B cell (primary cell): ENCODE measurements around the gene NEUROD6. TPM values are rescaled to one million over a fixed set of nuclear protein-coding genes. Genes with fewer than 3 reads are reported as not detected.

Experiments
- ATAC-seq: fragments of 200-7000 bp; cut with Tn5 transposase; one replicate; pipeline ENCODE4 v1.10.0; 2021; ENCODE audit warnings: low read depth, mild to moderate bottlenecking, moderate number of reproducible peaks, moderate library complexity
- CTCF ChIA-PET: fragments of 350-600 bp; sonication (Branson Sonifier 250); formaldehyde crosslinking; loops from one replicate; lab custom pipeline; 2021; ENCODE audit warnings: antibody characterized with exemption, inconsistent platforms; lab: Charles Lee
- POLR2A ChIA-PET: fragments of 350-600 bp; sonication (Branson Sonifier 250); formaldehyde crosslinking; loops from one replicate; lab custom pipeline; 2021; ENCODE audit warnings: antibody characterized with exemption; lab: Charles Lee
- DNase-seq: peaks from one replicate; pipeline ENCODE4 v3.0.0; 2013
- H2AFZ ChIP-seq: 2 replicates; pipeline ENCODE4 v1.6.1; 2012; ENCODE audit warnings: mild to moderate bottlenecking, low read depth, low read length; ENCODE audit not compliant: insufficient read depth, poor library complexity, severe bottlenecking
- H3K27ac ChIP-seq, 2 donors: 1 replicate in 1 of 2; 2 replicates in 1 of 2; pipeline ENCODE4 v1.5.1; 2012 to 2013; ENCODE audit warnings: low read length in 2 of 2, mild to moderate bottlenecking in 2 of 2, moderate library complexity in 1 of 2
- H3K27me3 ChIP-seq, 4 experiments: fragments of 200-600 bp in 1 of 4; sonication (generic) in 1 of 4; replicated peaks in 1 of 4; 1 replicate in 2 of 4; 2 replicates in 2 of 4; pipeline versions ENCODE4 v1.6.1 to v1.7.0; 2013 to 2016; ENCODE audit warnings: low read length in 3 of 4, mild to moderate bottlenecking in 2 of 4, mixed read lengths in 1 of 4, moderate library complexity in 1 of 4; ENCODE audit not compliant: insufficient read depth in 4 of 4, control insufficient read depth in 3 of 4; ENCODE audit errors: control extremely low read depth in 1 of 4
- H3K36me3 ChIP-seq, 2 experiments: replicated peaks in 1 of 2; 1 replicate in 1 of 2; 2 replicates in 1 of 2; pipeline versions ENCODE4 v1.6.1 to v1.7.1; 2013; ENCODE audit warnings: low read length in 1 of 2; ENCODE audit not compliant: insufficient read depth in 2 of 2, control insufficient read depth in 1 of 2; ENCODE audit errors: control extremely low read depth in 1 of 2, extremely low read depth in 1 of 2
- H3K4me1 ChIP-seq, 2 donors: fragments of 200-600 bp in 1 of 2; sonication (generic) in 1 of 2; 1 replicate in 1 of 2; 2 replicates in 1 of 2; pipeline versions ENCODE4 v1.5.1 to v1.6.1; 2013 to 2017; ENCODE audit warnings: low read length in 2 of 2; ENCODE audit not compliant: control insufficient read depth in 2 of 2, insufficient read depth in 2 of 2
- H3K4me2 ChIP-seq: replicated peaks from 2 replicates; pipeline ENCODE3; 2012; ENCODE audit warnings: mild to moderate bottlenecking, low read depth, low read length; ENCODE audit not compliant: poor library complexity, severe bottlenecking
- H3K4me3 ChIP-seq, 5 experiments: fragments of 200-600 bp in 1 of 5; sonication (generic) in 1 of 5; 1 replicate in 3 of 5; 2 replicates in 2 of 5; pipeline versions ENCODE4 v1.5.1 to v1.7.0; 2011 to 2016; ENCODE audit warnings: low read length in 4 of 5, mild to moderate bottlenecking in 4 of 5, low read depth in 2 of 5, control low read depth in 1 of 5, moderate library complexity in 1 of 5; ENCODE audit not compliant: insufficient read depth in 1 of 5; ENCODE audit errors: control extremely low read depth in 1 of 5, extremely low read depth in 1 of 5
- H3K79me2 ChIP-seq: fragments of 200-600 bp; sonication (generic); one replicate; pipeline ENCODE4 v1.6.0; 2016; ENCODE audit warnings: low read length; ENCODE audit not compliant: control insufficient read depth, insufficient read depth
- H3K9ac ChIP-seq: fragments of 200-600 bp; sonication (generic); 2 replicates; pipeline ENCODE4 v1.6.1; 2017; ENCODE audit warnings: mild to moderate bottlenecking, low read length, moderate library complexity
- H3K9me3 ChIP-seq, 3 donors: one replicate each; pipeline versions ENCODE4 v1.6.1 to v1.7.1; 2013; ENCODE audit warnings: low read length in 2 of 3; ENCODE audit not compliant: control insufficient read depth in 2 of 3, insufficient read depth in 1 of 3; ENCODE audit errors: control extremely low read depth in 1 of 3
- H4K20me1 ChIP-seq: 2 replicates; pipeline ENCODE4 v1.6.0; 2012; ENCODE audit warnings: mild to moderate bottlenecking, low read length; ENCODE audit not compliant: insufficient read depth, control insufficient read depth, poor library complexity, severe bottlenecking
- H3K27ac Mint-ChIP-seq: one replicate; pipeline ENCODE4 v1.8.0; 2021; ENCODE audit warnings: mixed read lengths
- H3K27me3 Mint-ChIP-seq: one replicate; pipeline ENCODE4 v1.8.0; 2021; ENCODE audit warnings: mixed read lengths
- H3K4me1 Mint-ChIP-seq: one replicate; pipeline ENCODE4 v1.8.0; 2021; ENCODE audit warnings: mixed read lengths
- H3K4me3 Mint-ChIP-seq: one replicate; pipeline ENCODE4 v1.8.0; 2021; ENCODE audit warnings: mixed read lengths
- H3K9me3 Mint-ChIP-seq: one replicate; pipeline ENCODE4 v1.8.0; 2022; ENCODE audit warnings: mixed read lengths; ENCODE audit not compliant: insufficient read depth
- EZH2 ChIP-seq: IDR thresholded peaks from 2 replicates; pipeline ENCODE4 v1.6.1; 2012; ENCODE audit warnings: borderline replicate concordance, low read depth, mild to moderate bottlenecking, moderate library complexity, low read length; ENCODE audit not compliant: insufficient read depth, poor library complexity, severe bottlenecking
- WGBS: methylation state at CpG from one replicate; pipeline ENCODE4 v1.1.5; 2013; ENCODE audit warnings: missing lambda C conversion rate; ENCODE audit not compliant: insufficient coverage; 5-methylcytosine and 5-hydroxymethylcytosine counted together
- intact Hi-C: fragments of 100-400 bp; cut with micrococcal nuclease; formaldehyde crosslinking; loops from one replicate; pipeline ENCODE4 v1.10.0; 2022
- polyA plus RNA-seq: library from polyadenylated mRNA; depleted of rRNA; stranded (reverse); fragments of >200 nt; gene quantifications from 2 replicates; pipeline ENCODE4 v1.2.3, GENCODE V29; 2012
- total RNA-seq, 2 donors: library from RNA; stranded (reverse); fragments of 120-200 nt in 1 of 2; gene quantifications; 1 replicate in 1 of 2; 2 replicates in 1 of 2; pipeline versions ENCODE4 v1.2.3 to v1.2.4, GENCODE V29; 2013 to 2022
- TF ChIP-seq, protein P1 (sequence below): fragments of 200-600 bp; IDR thresholded peaks from one replicate; pipeline ENCODE4 v1.8.0; 2022; ENCODE audit warnings: antibody characterized with exemption, mild to moderate bottlenecking

The NEUROD6 gene
- total and polyA plus RNA-seq, 2 donors (not counting 1 experiment from before 2014, with no cell fraction given) = not detected

DNA sequence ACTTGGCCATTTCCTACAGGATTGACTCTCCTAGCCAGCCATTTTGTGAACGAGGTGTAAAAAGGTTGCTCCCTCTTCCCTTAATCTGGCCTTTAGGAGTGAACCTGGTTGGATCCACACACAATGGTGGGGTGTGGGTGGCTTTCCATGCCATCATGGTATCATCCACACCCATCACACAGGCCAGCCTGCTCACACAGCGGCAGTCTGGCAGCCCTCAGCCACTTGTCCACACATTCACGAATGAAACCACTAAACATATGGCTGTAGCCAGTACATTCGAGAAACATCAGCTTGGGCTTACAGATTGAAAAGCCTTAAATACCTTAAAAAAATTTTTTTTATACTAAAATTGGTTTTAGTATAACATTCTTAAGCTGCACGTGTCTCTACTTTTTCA, 31.9 kb downstream of the NEUROD6 start:
- DNase-seq (no peak), ATAC-seq (no peak)
- no peaks in the 10 kb centered on the region for H4K20me1 ChIP-seq
- WGBS = 90% methylated on average over 2 of the region's 5 CpGs
- H3K9me3 ChIP-seq = no peaks in the 10 kb centered on the region
- H3K9ac ChIP-seq = no peak overlapping the region
- intact Hi-C loops = no loop called here
- no peaks in the 10 kb centered on the region for H3K27me3 ChIP-seq
- H3K27ac ChIP-seq = no peak overlapping the region
- H2AFZ ChIP-seq = no peak overlapping the region
- ChIA-PET CTCF (no interaction called here), POLR2A (no interaction called here)
- Mint-ChIP-seq H3K27ac (no peak overlapping the region), H3K4me1 (no peaks in the 10 kb centered on the region), H3K27me3 (no peaks in the 10 kb centered on the region), H3K9me3 (no peaks in the 10 kb centered on the region), H3K4me3 (no peak overlapping the region)
- no peak overlapping the region for H3K4me2 ChIP-seq
- TF ChIP-seq, protein P1, sequence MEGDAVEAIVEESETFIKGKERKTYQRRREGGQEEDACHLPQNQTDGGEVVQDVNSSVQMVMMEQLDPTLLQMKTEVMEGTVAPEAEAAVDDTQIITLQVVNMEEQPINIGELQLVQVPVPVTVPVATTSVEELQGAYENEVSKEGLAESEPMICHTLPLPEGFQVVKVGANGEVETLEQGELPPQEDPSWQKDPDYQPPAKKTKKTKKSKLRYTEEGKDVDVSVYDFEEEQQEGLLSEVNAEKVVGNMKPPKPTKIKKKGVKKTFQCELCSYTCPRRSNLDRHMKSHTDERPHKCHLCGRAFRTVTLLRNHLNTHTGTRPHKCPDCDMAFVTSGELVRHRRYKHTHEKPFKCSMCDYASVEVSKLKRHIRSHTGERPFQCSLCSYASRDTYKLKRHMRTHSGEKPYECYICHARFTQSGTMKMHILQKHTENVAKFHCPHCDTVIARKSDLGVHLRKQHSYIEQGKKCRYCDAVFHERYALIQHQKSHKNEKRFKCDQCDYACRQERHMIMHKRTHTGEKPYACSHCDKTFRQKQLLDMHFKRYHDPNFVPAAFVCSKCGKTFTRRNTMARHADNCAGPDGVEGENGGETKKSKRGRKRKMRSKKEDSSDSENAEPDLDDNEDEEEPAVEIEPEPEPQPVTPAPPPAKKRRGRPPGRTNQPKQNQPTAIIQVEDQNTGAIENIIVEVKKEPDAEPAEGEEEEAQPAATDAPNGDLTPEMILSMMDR = no peak
- TF ChIP-seq EZH2 = no peak
- H3K79me2 ChIP-seq = no peaks in the 10 kb centered on the region
- H3K36me3 ChIP-seq = no peaks in the 10 kb centered on the region
- H3K4me1 ChIP-seq = no peaks in the 10 kb centered on the region
- no peak overlapping the region for H3K4me3 ChIP-seq

DNA sequence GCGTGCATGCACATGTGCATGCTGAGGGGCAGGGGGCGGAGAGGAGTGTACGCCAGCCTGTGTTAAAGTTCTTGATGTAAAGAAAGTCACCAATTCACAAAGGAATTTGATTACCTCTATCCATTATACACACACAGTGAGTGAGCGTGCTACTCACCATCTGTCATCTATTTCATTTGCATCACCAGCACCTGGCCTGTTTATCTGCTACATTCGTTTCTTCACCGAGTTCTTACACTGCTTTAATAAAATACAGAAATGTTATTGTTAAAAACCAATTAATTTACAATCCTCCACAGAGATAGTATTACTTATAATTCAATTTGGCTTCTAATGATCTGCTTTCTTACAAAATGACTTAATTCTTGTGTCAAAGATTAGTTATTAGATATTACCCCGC, 32.6 kb downstream of the NEUROD6 start:
- H3K4me1 Mint-ChIP-seq = no peaks in the 10 kb centered on the region
- Histone ChIP-seq H3K4me2 (no peak overlapping the region), H3K4me3 (no peak overlapping the region), H3K9me3 (no peaks in the 10 kb centered on the region), H3K36me3 (no peaks in the 10 kb centered on the region), H3K27ac (no peak overlapping the region), H3K27me3 (no peaks in the 10 kb centered on the region), H3K4me1 (no peaks in the 10 kb centered on the region), H3K9ac (no peak overlapping the region), H3K79me2 (no peaks in the 10 kb centered on the region), H4K20me1 (no peaks in the 10 kb centered on the region), H2AFZ (no peak overlapping the region)
- no peak overlapping the region for H3K4me3 Mint-ChIP-seq
- intact Hi-C loops = no loop called here
- ChIA-PET POLR2A (no interaction called here), CTCF (no interaction called here)
- WGBS = 100% methylated on average over 1 of the region's 7 CpGs
- no peak for TF ChIP-seq EZH2
- TF ChIP-seq, protein P1 = no peak
- DNase-seq (no peak), ATAC-seq (no peak)
- no peaks in the 10 kb centered on the region for H3K27me3 Mint-ChIP-seq
- no peaks in the 10 kb centered on the region for H3K9me3 Mint-ChIP-seq
- no peak overlapping the region for H3K27ac Mint-ChIP-seq
